Measurements from ENCODE around the gene HORMAD1. TPM values are rescaled to one million over a fixed set of nuclear protein-coding genes. Genes with fewer than 3 reads are reported as not detected.
"Not testable (repeated sequence)": the region's sequence is repeated elsewhere in the genome, so short reads cannot be mapped to it uniquely, and the experiment has no call there.

Gene HORMAD1
- total and polyA plus RNA-seq, 4 donors, result 0.17 to 1.2 (median 0.51) TPM

DNA sequence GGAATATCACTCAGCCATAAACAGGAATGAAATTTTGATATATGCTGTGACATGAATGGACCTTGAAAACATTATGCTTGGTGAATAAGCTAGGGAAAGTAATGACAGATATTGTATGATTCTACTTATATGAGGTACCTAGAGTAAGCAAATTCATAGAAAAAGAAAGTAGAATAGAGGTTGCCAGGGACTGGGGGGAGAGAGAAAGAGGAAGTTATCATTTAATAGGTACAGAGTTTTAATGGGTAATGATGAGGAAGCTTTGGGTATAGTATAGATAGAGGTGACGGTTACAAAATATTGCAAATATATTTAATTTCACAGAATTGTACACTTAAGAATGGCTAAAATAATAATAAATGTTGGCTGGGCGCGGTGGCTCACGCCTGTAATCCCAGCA, 60.1 kb downstream of the HORMAD1 start:
- no peak for ATAC-seq (ENCODE audit: insufficient read depth, low FRiP score)

DNA sequence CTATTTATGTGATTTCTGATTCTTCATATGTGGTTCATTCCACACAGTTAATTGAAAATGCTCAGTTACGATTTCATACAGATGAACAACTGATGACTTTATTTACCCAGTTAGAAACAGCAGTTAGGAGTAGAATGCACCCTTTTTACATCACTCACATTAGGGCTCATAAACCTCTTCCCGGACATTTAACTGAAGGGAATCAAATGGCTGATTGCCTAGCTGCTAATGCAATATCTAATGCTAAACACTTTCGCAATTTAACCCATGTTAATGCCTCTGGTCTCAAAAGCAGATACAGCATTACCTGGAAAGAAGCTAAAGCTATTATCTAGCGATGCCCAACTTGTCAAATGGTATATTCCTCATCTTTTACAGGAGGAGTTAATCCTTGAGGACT, 63.6 kb downstream of the HORMAD1 start:
- 87 to 90% methylated on average over 4 of the region's 4 CpGs for WGBS, 2 donors
- not testable (repeated sequence) for H3K9me3 ChIP-seq (ENCODE audit: control insufficient read depth in 4 of 4, insufficient read depth in 3 of 4, low read length in 3 of 4); DNase-seq; H3K4me3 ChIP-seq; H3K9ac ChIP-seq (ENCODE audit: insufficient read depth in 1 of 2, low read length in 2 of 2); H3K27me3 ChIP-seq (ENCODE audit: control insufficient read depth in 3 of 3, insufficient read depth in 3 of 3, low read length in 2 of 3); H3K4me1 ChIP-seq (ENCODE audit: control insufficient read depth in 5 of 5, insufficient read depth in 5 of 5, low read length in 5 of 5); H3K27ac ChIP-seq (ENCODE audit: low read depth in 1 of 2, low read length in 1 of 2); ATAC-seq (ENCODE audit: insufficient read depth, low FRiP score)
- peaks cover 2 to 14% (median 3%) of the 10 kb centered on the region in 4 donors for H3K36me3 ChIP-seq (ENCODE audit: control insufficient read depth in 4 of 4, insufficient read depth in 4 of 4, low read length in 4 of 4)

More for the DNA sequence above, 60.1 kb downstream of the HORMAD1 start:
- H3K27ac ChIP-seq (ENCODE audit: low read depth in 1 of 2, low read length in 1 of 2), result no peak overlapping the region
- H3K27me3 ChIP-seq (ENCODE audit: control insufficient read depth in 3 of 3, insufficient read depth in 3 of 3, low read length in 2 of 3), result no peaks in the 10 kb centered on the region
- H3K9ac ChIP-seq (ENCODE audit: insufficient read depth in 1 of 2, low read length in 2 of 2), result no peak overlapping the region
- no peaks in the 10 kb centered on the region for H3K4me1 ChIP-seq (ENCODE audit: control insufficient read depth in 5 of 5, insufficient read depth in 5 of 5, low read length in 5 of 5)
- H3K36me3 ChIP-seq (ENCODE audit: control insufficient read depth in 4 of 4, insufficient read depth in 4 of 4, low read length in 4 of 4), result peaks cover 2 to 18% (median 5%) of the 10 kb centered on the region in 4 donors
- TF ChIP-seq, protein P1, sequence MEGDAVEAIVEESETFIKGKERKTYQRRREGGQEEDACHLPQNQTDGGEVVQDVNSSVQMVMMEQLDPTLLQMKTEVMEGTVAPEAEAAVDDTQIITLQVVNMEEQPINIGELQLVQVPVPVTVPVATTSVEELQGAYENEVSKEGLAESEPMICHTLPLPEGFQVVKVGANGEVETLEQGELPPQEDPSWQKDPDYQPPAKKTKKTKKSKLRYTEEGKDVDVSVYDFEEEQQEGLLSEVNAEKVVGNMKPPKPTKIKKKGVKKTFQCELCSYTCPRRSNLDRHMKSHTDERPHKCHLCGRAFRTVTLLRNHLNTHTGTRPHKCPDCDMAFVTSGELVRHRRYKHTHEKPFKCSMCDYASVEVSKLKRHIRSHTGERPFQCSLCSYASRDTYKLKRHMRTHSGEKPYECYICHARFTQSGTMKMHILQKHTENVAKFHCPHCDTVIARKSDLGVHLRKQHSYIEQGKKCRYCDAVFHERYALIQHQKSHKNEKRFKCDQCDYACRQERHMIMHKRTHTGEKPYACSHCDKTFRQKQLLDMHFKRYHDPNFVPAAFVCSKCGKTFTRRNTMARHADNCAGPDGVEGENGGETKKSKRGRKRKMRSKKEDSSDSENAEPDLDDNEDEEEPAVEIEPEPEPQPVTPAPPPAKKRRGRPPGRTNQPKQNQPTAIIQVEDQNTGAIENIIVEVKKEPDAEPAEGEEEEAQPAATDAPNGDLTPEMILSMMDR (IDR thresholded peaks at IDR 0.05; ENCODE audit: control extremely low read depth, extremely low read depth), result no peak
- H3K9me3 ChIP-seq (ENCODE audit: control insufficient read depth in 4 of 4, insufficient read depth in 3 of 4, low read length in 3 of 4), result no peaks in the 10 kb centered on the region
- no peak overlapping the region for H3K4me3 ChIP-seq
- DNase-seq, result no peak
- WGBS, 2 donors, result 95 to 96% methylated on average over 4 of the region's 4 CpGs

DNA sequence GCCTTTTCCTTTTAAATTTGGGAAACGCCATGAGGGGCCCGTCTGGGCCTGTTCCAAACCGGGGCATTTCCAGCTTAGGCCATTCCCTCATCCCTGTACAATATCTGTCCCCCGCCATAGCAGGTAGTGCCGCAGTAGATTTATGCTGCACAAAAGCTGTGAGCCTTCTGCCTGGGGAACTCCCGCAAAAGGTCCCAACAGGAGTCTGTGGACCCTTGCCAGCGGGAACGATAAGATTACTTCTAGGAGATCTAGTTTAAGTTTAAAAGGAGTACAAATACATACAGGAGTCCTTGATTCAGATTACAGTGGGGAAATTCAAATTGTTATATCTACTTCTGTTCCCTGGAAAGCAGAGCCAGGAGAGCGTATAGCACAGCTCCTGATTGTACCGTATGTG, 66.1 kb downstream of the HORMAD1 start:
- not testable (repeated sequence) for H3K9me3 ChIP-seq (ENCODE audit: control insufficient read depth in 4 of 4, insufficient read depth in 3 of 4, low read length in 3 of 4); H3K4me3 ChIP-seq; H3K27me3 ChIP-seq (ENCODE audit: control insufficient read depth in 3 of 3, insufficient read depth in 3 of 3, low read length in 2 of 3); H3K36me3 ChIP-seq (ENCODE audit: control insufficient read depth in 4 of 4, insufficient read depth in 4 of 4, low read length in 4 of 4); H3K9ac ChIP-seq (ENCODE audit: insufficient read depth in 1 of 2, low read length in 2 of 2); H3K4me1 ChIP-seq (ENCODE audit: control insufficient read depth in 5 of 5, insufficient read depth in 5 of 5, low read length in 5 of 5); ATAC-seq (ENCODE audit: insufficient read depth, low FRiP score); DNase-seq
- 73 to 89% methylated on average over 10 of the region's 10 CpGs for WGBS, 2 donors
- peak overlapping the region in 1 of 2 donors; percentile 33 for H3K27ac ChIP-seq (ENCODE audit: low read depth in 1 of 2, low read length in 1 of 2)

DNA sequence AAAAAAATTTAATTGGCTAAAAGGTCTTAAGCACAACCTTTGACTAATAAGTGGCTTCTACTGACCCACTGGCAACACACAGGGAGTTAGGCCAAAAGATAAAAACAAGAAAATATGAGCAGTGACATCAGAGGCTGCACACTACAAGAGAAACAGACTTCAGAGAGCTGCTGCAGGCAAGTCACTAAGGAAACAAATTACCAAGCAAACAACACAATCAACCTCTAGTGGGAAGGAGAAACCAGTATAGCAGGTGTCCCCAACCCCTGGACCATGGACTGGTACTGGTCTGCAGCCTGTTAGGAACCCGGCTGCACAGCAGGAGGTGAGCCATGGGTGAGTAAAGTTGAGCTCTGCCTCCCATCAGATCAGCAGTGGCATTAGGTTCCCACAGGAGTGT, 70.5 kb downstream of the HORMAD1 start:
- Histone ChIP-seq H3K27ac (ENCODE audit: low read depth in 1 of 2, low read length in 1 of 2) (no peak overlapping the region), H3K9ac (ENCODE audit: insufficient read depth in 1 of 2, low read length in 2 of 2) (no peak overlapping the region), H3K4me3 (no peak overlapping the region), H3K9me3 (ENCODE audit: control insufficient read depth in 4 of 4, insufficient read depth in 3 of 4, low read length in 3 of 4) (no peaks in the 10 kb centered on the region), H3K27me3 (ENCODE audit: control insufficient read depth in 3 of 3, insufficient read depth in 3 of 3, low read length in 2 of 3) (no peaks in the 10 kb centered on the region), H3K4me1 (ENCODE audit: control insufficient read depth in 5 of 5, insufficient read depth in 5 of 5, low read length in 5 of 5) (peaks cover 0 to 15% (median 0%) of the 10 kb centered on the region in 5 donors), H3K36me3 (ENCODE audit: control insufficient read depth in 4 of 4, insufficient read depth in 4 of 4, low read length in 4 of 4) (peaks cover 14 to 40% (median 22%) of the 10 kb centered on the region in 4 donors)
- TF ChIP-seq, protein P1 (IDR thresholded peaks at IDR 0.05; ENCODE audit: control extremely low read depth, extremely low read depth), result no peak
- WGBS, 2 donors, result 76 to 88% methylated on average over 1 of the region's 1 CpG
- no peak for ATAC-seq (ENCODE audit: insufficient read depth, low FRiP score)
- peak in 1 of 3 donors; percentile 10 for DNase-seq

Data from lung (tissue), 12 donors.